NCI-H2081 treated with DMSO at 0.1 percent for 48 hours (cell line): Measurements from ENCODE around the gene UBAC1.
"Not testable (repeated sequence)": the region's sequence is repeated elsewhere in the genome, so short reads cannot be mapped to it uniquely, and the experiment has no call there.

ENCODE experiments used
- DNase-seq: peaks from one replicate; lab custom pipeline; 2025; lab: John Stamatoyannopoulos, UW

Gene UBAC1

GRCh38 chr9:135901826-135902225 lies 59.3 kb downstream of the UBAC1 start:
- no peak for DNase-seq

- no peak for DNase-seq
Measured at GRCh38 chr9:135901031-135901758, 60.0 kb downstream of the UBAC1 start.

- DNase-seq: no peak
Measured at GRCh38 chr9:135898634-135899407, 62.4 kb downstream of the UBAC1 start.

GRCh38 chr9:135896626-135897025 lies 64.5 kb downstream of the UBAC1 start:
- no peak for DNase-seq

GRCh38 chr9:135896205-135896604 lies 65.0 kb downstream of the UBAC1 start:
- DNase-seq: no peak

GRCh38 chr9:135895202-135895848 lies 65.8 kb downstream of the UBAC1 start:
- DNase-seq: no peak

- no peak for DNase-seq
Measured at GRCh38 chr9:135893104-135893503, 68.1 kb downstream of the UBAC1 start.

GRCh38 chr9:135892327-135892726 lies 68.8 kb downstream of the UBAC1 start:
- DNase-seq: not testable (repeated sequence)

- no peak for DNase-seq
Measured at GRCh38 chr9:135891027-135891631, 70.0 kb downstream of the UBAC1 start.

GRCh38 chr9:135890190-135891026 lies 70.8 kb downstream of the UBAC1 start:
- DNase-seq: no peak

- DNase-seq: no peak
Measured at GRCh38 chr9:135889564-135890189, 71.5 kb downstream of the UBAC1 start.

GRCh38 chr9:135888766-135889394 lies 72.3 kb downstream of the UBAC1 start:
- no peak for DNase-seq

- DNase-seq: no peak
Measured at GRCh38 chr9:135888126-135888765, 72.9 kb downstream of the UBAC1 start.

- DNase-seq: no peak
Measured at GRCh38 chr9:135887585-135888050, 73.6 kb downstream of the UBAC1 start.

- DNase-seq: no peak
Measured at GRCh38 chr9:135887021-135887507, 74.1 kb downstream of the UBAC1 start.

- no peak for DNase-seq
Measured at GRCh38 chr9:135886147-135886981, 74.8 kb downstream of the UBAC1 start.

- DNase-seq: no peak
Measured at GRCh38 chr9:135885100-135885853, 75.9 kb downstream of the UBAC1 start.
